Measurements from ENCODE around the gene INKA1.
A peak's percentile ranks its signal among the peaks of the same experiment; 100 is the strongest.
"Not testable (repeated sequence)": the region's sequence is repeated elsewhere in the genome, so short reads cannot be mapped to it uniquely, and the experiment has no call there.

Gene INKA1

DNA sequence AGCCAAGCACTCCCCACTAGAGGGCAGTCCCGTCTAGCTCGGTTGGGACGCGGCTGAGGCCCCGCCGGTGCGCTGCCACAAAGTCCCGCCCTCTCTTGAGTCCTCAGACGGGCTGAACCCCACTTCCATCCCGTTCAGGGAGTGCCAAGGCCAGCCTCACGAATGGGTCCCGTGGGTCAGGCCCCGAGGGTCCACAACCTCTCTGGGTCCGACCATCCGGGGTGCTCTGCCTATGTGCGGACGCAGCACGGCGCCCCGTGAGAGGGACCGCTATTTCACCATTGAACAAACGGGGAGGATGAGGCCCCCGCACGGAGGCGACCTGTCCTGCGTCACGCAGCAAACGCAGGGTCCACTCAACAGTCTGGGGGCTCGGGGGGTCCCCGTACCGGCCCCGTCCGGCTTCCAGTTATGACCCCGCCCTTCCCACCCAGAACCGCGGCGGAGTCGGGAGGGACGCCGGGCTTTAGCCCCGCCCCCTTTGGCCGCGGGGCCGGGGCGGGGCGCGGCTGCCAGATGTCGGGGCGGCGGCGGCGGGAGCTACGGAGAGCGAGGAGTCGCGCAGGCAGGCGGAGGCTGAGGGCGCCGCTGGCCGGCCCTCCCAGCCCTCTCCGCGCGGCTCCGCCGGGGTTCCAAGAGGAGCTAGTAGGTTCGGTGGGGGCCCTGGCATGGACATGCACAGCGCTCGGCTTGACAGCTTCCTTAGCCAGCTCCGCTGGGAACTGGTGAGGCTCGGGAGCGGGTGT lies at the start of gene INKA1:
INKA1 (plus strand) TSS at position 543 of the 746 bp plus-strand sequence; CDS start at position 675, 132 bp downstream.
- peak; percentile 82 for DNase-seq

DNA sequence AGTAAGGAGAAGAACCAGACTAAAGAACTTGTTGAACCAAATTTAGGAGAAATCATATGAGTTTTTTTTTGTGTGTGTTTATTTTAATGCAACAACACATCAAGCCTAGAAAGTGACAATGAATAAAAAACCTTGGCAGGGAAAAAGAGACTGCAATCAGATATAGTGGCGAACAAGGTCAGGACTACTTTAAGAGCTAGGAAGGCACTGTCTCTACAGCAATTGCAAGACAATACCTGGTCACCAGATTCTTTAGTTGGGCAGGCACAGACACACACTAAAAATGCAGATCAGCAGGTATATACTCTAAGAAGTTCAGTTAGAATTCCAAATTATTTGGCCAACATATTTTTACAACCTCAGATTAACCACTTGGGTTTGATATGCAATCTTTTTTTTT lies 48.5 kb upstream of the INKA1 start:
- no peak for DNase-seq

DNA sequence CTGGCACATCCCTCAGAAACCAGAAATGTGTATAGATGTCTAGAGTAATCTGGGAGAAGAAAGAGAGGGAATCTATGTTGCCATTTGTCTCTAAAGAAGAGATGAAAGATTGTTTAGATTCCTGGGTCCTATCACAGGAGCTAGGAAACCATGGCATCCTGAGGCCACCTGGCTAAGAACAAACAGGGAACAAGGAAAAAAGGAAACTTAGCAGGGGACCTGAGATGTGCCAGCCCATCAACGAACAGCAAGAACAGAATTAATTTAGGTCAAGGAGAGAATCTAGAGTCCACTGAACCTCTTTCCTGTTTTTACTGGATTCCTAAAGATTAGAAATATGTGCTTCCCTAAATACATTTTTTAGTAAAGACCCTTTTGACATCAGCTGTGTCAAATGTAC lies 47.0 kb upstream of the INKA1 start:
- no peak for DNase-seq

DNA sequence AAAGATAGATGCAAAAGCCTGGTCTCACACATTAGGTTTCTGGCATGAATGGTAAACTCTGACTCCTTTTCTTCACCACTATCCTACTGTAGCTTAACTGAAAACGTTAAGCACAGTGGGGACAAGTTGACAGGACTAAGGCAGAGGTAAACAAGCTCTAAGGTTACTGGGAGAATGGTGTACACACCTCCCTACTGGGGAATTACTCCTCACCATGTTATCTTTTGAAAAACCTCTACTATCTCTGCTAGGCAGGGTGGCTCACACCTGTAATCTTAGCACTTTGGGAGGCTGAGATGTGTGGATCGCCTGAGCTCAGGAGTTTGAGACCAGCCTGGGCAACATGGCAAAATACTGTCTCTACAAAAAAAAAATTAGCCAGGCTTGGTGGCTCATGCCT lies 45.9 kb upstream of the INKA1 start:
- DNase-seq, result no peak

DNA sequence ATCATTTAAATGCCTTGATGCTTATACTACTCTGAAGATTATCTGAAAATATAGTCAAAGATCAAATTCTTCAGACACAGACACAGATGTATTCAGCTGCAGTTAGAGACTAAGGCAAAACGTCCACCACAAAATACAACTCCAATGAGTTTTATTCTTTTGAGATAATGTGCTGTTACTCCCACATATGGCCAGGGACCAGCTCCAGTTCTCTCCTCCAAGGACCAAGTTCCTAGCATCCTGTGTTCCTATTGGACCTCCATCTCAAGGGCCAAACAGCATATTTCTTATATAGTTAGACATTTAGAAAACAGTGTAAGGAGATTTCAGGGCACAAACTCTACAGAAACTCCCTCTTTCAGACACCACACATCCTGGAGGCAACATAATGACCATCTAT lies 43.8 kb upstream of the INKA1 start:
- no peak for DNase-seq

DNA sequence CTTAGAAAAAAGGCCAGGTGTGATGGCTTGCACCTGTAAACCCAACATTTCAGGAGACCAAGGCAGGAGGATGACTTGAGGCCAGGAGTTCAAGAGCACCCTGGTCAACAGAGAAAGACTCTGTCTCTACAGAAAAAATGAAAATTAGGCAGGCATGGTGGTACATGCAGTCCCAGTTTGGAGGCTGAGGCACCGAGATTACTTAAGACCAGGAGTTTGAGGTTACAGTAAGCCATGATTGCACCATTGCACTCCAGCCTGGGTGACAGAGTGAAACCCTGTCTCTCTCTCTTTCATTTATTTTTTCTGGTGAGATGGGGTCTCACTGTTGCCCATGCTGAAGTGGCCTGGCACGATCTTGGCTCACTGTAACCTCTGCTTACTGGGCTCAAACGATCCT lies 41.4 kb upstream of the INKA1 start:
- DNase-seq, result no peak

DNA sequence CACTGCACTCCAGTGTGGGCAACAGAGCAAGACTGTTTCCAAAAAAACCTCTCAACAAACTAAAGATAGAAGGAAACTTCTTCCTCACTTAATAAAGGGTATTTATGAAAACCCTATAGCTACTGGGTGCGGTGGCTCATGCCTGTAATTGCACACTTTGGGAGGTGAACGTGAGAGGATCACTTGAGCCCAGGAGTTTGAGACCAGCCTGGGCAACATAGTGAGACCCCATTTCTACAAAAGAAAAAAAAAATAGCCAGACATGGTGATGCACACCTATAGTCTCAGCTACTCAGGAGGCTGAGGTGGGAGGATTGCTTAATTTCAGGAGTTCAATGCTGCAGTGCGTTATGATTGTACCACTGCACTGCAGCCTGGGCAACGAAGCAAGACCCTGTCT lies 39.1 kb upstream of the INKA1 start:
- DNase-seq, result no peak

DNA sequence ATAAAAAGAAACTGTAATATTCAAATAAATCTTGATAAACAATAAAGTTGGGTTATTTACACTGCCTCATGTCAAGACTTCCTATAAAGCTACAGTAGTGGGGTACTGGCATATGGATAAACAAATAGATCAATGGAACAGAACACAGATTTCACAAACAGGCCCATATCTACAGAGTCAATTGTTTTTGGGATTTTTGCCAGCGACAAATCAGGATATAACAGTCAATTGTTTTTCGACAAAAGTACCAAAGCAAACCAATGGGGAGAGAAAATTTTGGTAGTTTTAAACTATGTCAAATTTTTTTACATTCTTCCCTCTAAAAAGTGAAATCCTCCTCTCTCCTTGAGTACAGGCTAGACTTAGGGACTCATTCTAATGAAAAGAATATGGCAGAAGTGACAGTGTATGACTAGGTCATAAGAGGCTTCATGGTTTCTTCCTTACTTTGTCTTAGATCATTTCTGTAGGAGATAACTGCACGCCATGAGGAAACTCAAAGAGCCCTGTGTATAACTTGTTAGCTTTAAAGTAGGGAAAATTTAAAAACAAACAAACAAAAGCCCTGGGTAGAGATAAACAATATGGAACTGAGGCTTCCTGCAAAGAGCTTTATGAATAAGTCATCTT lies 33.7 kb upstream of the INKA1 start:
- DNase-seq, result no peak

DNA sequence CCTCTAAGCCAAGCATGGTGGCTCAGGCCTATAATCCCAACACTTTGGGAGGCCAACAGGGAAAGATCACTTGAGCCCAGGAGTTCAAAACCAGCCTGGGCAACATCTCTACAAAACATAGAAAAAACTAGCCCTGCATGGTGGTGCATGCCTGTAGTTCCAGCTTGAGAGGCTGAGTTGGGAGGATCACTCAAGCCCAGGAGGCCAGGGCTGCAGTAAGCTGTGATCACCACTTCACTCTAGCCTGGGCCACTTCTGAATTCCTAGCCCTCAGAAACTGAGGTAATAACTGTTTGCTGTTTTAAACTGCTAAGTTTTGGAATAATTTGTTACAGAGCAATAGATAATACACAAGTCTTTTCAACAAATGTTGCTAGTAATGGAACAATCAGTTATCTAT lies 33.1 kb upstream of the INKA1 start:
- no peak for DNase-seq

DNA sequence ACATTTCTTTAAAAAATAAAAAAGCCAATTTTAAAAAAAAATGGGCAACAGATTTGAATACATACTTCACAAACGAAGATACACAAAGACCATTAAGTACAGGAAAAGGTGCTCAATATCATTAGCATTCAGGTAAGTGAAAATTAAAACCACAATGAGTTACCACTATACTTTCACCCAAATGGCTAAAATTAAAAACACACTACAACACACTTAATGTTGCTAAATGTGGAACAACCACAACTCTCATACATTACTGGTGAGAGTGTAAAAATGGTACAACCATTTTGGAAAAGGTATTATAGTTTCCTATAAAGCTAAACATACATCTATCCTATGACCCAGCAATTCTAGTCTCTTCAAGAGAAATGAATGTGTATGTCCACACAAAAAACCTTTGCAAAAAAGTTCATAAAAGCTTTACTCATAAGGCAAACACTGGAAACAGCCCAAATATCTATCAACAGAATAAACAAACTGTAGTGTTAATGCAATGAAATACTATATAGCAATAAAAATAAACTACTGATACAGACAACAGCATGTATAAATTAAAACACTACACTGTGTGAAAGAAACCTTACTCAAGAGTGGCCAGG lies 31.6 kb upstream of the INKA1 start:
- DNase-seq, result no peak

DNA sequence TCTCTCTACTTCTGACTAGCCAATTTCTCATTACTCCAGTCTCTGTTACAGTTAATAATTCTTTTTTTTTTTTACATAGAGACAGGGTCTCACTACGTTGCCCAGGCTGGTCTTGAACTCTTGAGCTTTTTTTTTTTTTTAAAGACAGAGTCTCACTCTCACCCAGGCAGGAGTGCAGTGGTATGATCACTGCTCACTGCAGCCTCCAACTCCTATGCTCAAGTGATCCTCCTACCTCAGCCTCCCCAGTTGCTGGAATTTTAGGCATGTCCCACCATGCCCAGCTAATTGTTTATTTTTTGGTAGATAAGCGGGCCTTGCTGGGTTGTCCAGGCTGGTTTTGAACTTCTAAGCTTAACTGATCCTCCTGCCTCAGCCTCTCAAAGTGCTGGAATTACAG lies 30.4 kb upstream of the INKA1 start:
- DNase-seq, result no peak

DNA sequence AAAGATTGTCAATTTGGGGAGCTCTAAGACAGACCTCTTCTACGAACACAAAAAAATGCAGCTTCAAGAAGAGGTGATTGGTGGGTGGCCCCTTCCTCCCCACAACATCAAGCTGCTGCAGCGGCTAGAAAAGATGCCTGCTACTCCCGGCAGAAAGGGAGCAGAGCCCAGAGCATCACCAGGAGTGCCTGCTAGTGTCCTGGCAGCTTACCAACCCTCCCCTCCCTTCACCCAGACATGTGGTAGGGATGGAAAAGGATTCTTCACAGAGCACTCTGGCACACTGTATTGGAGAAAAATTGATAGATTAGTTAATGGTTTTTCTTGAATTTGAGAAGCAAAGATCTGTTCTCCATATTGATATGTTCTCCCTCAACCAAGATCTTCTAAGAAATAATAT lies 27.5 kb upstream of the INKA1 start:
- DNase-seq, result no peak

DNA sequence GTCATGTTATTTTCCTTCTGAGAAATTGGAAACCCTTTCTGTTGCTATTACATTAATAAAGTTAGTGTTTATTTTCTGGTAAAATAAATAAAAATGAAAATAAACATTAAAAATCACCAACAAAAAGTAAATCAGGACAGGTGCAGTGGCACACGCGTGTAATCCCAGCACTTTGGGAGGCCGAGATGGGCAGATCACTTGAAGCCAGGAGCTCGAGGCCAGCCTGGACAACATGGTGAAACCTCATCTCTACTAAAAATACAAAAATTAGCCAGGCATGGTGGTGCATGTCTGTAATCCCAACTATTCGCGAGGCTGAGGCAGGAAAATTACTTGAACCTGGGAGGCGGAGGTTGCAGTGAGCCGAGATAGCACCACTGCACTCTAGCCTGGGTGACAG lies 27.0 kb upstream of the INKA1 start:
- not testable (repeated sequence) for DNase-seq

DNA sequence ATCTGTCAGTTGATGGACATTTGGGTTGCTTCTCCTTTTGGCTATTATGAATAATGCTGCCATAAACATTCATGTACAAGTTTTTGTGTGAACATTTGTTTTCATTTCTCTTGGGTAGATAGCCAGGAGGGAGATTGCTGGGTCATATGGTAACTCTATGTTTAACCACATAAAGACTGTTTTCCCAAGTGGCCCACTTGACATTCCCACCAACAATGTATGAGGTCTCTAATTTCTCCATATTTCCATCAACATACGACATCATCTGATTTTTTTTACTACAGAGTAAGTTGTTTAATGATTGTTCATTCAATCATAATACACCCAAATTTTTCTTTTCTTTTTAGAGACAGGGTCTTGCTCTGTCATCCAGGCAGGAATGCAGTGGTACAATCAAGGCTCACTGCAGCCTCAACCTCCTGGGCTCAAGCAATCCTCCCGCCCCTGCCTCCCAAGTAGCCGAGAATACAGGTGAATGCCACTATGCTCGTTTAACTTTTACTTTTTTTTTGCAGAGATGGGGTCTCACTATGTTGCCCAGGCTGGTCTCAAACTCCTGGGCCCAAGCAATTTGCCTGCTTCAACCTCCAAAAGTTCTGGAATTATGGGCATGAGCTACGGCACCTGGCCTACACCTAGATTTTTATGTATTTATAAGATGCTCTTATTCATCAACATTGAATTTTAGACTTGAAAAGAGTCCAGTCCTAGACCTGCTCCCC lies 23.5 kb upstream of the INKA1 start:
- no peak for DNase-seq

DNA sequence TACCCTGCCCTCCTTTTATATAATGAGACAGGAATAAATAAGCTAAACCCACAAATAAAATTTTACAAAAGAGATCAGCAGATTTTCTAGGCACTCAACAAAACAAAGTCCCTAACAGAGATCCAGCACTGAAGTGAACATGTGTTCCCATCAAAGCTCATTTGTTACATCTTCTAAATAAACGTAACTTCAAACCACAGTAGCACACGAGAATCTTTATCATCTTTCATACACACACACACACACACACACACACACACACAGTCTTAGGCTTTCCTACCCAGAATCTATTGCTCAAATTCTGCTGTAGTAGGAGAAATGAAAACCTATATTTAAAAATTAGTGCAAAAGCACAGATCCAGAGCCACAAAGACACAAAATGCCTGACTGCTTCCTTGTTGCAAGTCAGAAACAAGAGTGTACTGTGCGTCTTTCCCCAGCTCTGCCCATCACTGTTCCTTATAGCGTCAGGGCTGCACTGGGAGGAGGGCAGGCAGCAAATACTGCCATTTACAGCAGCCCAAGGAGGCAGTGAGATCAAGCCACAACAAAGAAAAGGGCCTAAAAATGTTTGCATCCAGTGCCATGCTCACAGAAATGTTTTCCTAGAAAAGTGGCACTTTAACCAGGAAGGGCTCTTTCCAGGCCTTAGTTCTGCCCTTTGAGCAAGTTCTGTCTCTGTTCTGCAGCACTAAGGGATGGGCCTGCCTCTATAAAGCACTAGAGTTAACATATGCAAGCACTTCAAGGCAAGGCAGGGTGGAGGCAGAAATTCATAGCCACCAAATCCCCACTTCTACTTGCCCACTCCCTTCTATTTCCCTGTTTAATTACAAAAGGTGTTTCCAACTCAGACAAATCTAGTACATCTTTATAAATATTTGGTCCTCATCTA lies 22.7 kb upstream of the INKA1 start:
- no peak for DNase-seq

DNA sequence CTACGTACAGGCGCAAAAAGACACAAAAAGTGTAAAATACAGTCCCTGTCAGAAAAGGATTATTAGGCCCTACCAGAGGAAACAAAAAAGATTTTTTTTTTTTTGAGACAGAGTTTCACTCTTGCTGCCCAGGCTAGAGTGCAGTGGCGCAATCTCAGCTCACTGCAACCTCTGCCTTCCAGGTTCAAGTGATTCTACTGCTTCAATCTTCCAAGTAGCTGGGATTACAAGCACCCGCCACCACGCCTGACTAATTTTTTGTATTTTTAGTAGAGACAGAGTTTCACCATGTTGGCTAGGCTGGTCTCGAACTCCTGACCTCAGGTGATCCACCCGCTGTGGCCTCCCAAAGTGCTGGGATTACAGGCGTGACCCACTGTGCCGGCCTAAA lies 22.1 kb upstream of the INKA1 start:
- DNase-seq, result not testable (repeated sequence)

DNA sequence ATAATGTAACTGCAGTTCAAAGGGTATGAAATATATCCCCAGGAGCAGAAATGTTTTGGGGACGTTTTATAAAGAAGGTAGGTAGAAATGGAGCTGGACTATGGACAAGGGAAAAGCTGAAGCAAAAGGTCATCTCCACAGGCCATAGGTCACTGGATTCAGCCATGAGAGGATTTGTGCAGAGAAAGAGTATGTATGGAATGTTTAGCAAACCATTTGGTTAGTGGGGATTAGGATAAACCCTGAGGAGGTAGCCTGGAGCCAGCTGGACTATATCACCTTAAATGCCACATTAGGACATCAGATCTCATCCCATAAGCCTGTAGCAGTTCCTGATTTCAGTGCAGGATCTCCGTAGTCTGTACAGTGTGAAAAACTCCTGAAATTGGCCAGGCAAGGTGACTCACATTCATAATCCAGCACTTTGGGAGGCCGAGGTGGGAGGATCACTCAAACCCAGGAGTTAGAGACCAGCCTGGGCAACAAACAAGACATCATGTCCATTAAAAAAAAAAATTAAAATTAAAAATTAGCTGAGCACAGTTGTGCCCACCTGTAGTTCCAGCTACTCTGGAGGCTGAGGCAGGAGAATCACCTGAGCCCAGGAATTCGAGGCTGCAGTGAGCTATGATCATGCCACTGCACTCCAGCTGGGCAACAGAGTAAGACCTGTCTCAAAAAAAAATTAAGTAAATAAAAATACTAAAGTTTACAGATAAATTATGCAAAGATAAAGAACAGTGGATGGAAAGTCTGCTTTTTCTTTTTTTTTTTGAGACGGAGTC lies 21.5 kb upstream of the INKA1 start:
- DNase-seq, result no peak

DNA sequence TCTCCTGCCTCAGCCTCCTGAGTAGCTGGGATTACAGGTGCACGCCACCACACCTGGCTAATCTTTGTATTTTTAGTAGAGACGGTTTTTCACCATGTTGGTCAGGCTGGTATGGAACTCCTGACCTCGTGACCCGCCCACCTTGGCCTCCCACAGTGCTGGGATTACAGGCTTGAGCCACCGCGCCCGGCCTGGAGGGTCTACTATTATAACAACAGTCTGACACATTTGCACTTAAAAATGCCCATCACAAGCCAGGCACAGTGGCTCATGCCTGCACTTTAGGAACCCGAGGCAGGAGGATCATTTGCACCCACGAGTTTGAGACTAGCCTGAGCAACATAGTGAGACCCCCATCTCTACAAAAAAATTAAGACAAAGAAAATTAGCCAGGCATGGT lies 20.8 kb upstream of the INKA1 start:
- DNase-seq, result not testable (repeated sequence)

DNA sequence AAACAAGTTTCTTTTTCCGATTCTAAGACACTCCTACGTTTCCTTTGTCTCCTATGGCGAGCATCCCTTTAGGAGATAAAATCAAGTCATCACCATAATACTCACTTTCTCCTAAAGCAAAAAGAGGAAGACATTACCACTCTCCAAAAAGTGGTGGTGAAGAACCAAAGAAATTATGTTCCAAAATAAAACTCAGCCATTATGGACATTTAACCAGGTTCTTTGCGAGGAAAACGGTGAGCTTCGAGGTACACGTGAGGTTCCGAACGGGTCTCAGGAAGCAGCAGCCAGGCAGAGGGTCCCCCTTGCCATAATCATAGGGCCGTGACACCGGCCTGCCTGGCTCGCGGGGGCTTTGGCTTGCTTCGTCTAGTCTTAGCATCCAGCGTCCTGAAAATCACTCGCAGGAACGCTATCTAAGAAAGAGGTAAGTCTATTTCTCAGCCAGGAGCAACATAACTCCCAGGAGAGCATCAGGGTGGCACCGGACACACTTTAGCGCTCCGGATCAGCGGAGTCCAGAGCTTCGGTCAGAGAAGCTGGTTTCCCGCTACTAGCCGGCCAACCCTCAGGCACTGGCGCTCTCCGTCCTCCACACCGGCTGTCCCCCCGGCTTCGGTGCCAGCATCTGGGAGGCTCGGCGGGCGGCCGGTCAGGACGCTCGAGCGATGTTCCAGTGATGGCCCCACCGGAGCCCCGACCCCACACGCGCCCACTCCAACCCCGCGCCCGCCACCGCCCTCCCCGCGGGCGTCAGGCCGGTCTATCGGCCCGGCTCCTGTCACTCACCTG lies 17.3 kb upstream of the INKA1 start:
- DNase-seq, result peak; percentile 72

DNA sequence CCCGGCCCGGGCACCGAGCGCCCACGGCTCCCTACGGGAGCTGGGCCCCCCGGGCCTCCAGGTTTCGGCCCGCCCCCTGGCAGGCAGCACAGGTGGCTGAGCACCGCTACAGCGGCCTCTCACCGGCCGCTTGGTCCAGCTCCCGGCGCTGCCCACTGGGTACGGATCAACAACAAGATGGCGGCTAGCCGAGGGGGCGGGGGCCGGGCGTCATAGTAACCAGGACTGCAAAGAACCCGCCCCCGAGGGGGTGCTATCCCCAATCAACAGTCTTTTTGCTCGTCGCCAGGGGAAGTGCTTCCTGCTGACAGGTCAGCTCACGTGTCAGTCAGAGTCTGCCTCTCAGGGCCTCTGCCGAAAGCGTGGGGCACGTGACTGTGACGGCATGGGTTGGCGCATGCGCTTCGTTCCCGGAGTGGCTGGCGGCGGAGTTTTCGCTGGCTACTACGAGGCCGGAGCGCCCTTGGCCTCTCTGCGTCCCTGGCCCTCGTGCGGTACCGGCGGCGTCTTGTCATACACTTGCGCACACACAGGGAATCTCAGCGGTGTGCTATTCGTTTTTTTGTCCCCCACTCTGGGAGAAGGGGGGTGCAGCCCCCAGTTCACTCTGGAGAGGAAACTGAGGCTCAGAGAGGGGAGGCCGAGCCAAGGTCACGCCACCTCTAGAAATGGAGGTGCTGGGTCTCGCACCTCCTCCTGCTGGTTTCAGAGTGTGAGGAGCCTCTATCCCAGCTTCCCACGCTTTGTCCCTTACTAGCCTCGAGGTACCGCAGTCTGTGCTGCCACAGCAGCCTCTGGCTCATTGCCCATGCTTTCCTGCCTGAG lies 16.5 kb upstream of the INKA1 start, which contains the start of gene IP6K1:
IP6K1 (minus strand) TSS at position 186 of the 825 bp plus-strand sequence. CDS start 38,502 bp downstream, outside the sequence.
- peak; percentile 99 for DNase-seq
